Peyer's patch (tissue), 4 donors: ENCODE results near the gene FGF12. TPM values are rescaled to one million over a fixed set of nuclear protein-coding genes. Genes with fewer than 3 reads are reported as not detected.

Source experiments
- DNase-seq, 3 donors: peaks; one replicate each; pipeline ENCODE4 v3.0.0-alpha.2; 2017 to 2019
- H3K27ac ChIP-seq, 4 donors: fragments of 200-600 bp; sonication (generic); one replicate each; pipeline ENCODE4 v1.5.1; 2016 to 2019
- H3K27me3 ChIP-seq, 2 donors: fragments of 200-600 bp; sonication (generic); one replicate each; pipeline ENCODE4 v1.5.1; 2019
- H3K36me3 ChIP-seq, 3 donors: fragments of 200-600 bp; sonication (generic); one replicate each; pipeline ENCODE4 v1.5.1; 2016 to 2019
- H3K4me1 ChIP-seq, 4 donors: fragments of 200-600 bp; sonication (generic); one replicate each; pipeline ENCODE4 v1.5.1; 2016 to 2019
- H3K4me3 ChIP-seq, 4 donors: fragments of 200-600 bp; sonication (generic); 1 replicate in 3 of 4; 2 replicates in 1 of 4; pipeline ENCODE4 v1.5.1; 2016 to 2019; ENCODE audit warnings: mild to moderate bottlenecking in 1 of 4
- H3K9me3 ChIP-seq, 4 donors: fragments of 200-600 bp; sonication (generic); one replicate each; pipeline ENCODE4 v1.5.1; 2016 to 2019; ENCODE audit warnings: mild to moderate bottlenecking in 1 of 4
- CTCF ChIP-seq, 6 experiments: fragments of 450-650 bp in 4 of 6; fragments of 200-600 bp in 2 of 6; sonication (generic) in 1 of 6; IDR thresholded peaks; one replicate each; pipeline ENCODE4 v1.5.1; 2017 to 2019; ENCODE audit warnings: antibody characterized with exemption in 6 of 6, mild to moderate bottlenecking in 3 of 6, moderate library complexity in 1 of 6
- POLR2A ChIP-seq, 2 donors: fragments of 450-650 bp; IDR thresholded peaks; one replicate each; pipeline ENCODE4 v1.5.1; 2017; ENCODE audit warnings: antibody characterized with exemption in 2 of 2, mild to moderate bottlenecking in 2 of 2, moderate library complexity in 2 of 2
- total RNA-seq, 4 donors: library from RNA; depleted of rRNA; stranded (reverse); fragments of >200 nt; gene quantifications; one replicate each; pipeline ENCODE4 v1.1.0, GENCODE V29; 2016

FGF12 gene
- total RNA-seq, 4 donors from 2014 or later = 0.47 TPM; not detected in 3

- Histone ChIP-seq H3K9me3 (no peaks in the 10 kb centered on the region), H3K27ac (no peak overlapping the region), H3K27me3 (no peaks in the 10 kb centered on the region), H3K36me3 (no peaks in the 10 kb centered on the region), H3K4me3 (no peak overlapping the region), H3K4me1 (no peaks in the 10 kb centered on the region)
- DNase-seq = no peak
- no peak for TF ChIP-seq POLR2A (IDR thresholded peaks at IDR 0.05)
- TF ChIP-seq CTCF (IDR thresholded peaks at IDR 0.05) = no peak
These were observed 556.7 kb downstream of the FGF12 start for GRCh38 chr3:192170659-192171058.

GRCh38 chr3:192170031-192170430 is 557.3 kb downstream of the FGF12 start:
- DNase-seq = no peak
- H3K27me3 ChIP-seq = no peaks in the 10 kb centered on the region

GRCh38 chr3:192169332-192169915 is 557.9 kb downstream of the FGF12 start:
- Histone ChIP-seq H3K27ac (no peak overlapping the region), H3K36me3 (no peaks in the 10 kb centered on the region), H3K27me3 (no peaks in the 10 kb centered on the region), H3K4me3 (no peak overlapping the region), H3K4me1 (no peaks in the 10 kb centered on the region), H3K9me3 (no peaks in the 10 kb centered on the region)
- DNase-seq = no peak
- TF ChIP-seq CTCF (IDR thresholded peaks at IDR 0.05) (no peak), POLR2A (IDR thresholded peaks at IDR 0.05) (no peak)

More at GRCh38 chr3:192170031-192170430, 557.3 kb downstream of the FGF12 start:
- Histone ChIP-seq H3K36me3 (no peaks in the 10 kb centered on the region), H3K4me3 (no peak overlapping the region), H3K9me3 (no peaks in the 10 kb centered on the region), H3K27ac (no peak overlapping the region), H3K4me1 (no peaks in the 10 kb centered on the region)
- TF ChIP-seq CTCF (IDR thresholded peaks at IDR 0.05) (no peak), POLR2A (IDR thresholded peaks at IDR 0.05) (no peak)

GRCh38 chr3:192168202-192168601 is 559.1 kb downstream of the FGF12 start:
- H3K9me3 ChIP-seq = no peaks in the 10 kb centered on the region
- TF ChIP-seq POLR2A (IDR thresholded peaks at IDR 0.05) (no peak), CTCF (IDR thresholded peaks at IDR 0.05) (no peak)
- no peaks in the 10 kb centered on the region for H3K27me3 ChIP-seq
- H3K27ac ChIP-seq = no peak overlapping the region
- DNase-seq = no peak
- no peaks in the 10 kb centered on the region for H3K36me3 ChIP-seq
- H3K4me1 ChIP-seq = no peaks in the 10 kb centered on the region
- no peak overlapping the region for H3K4me3 ChIP-seq

GRCh38 chr3:192165552-192165951 is 561.8 kb downstream of the FGF12 start:
- Histone ChIP-seq H3K9me3 (no peaks in the 10 kb centered on the region), H3K27ac (no peak overlapping the region), H3K4me1 (no peaks in the 10 kb centered on the region), H3K27me3 (no peaks in the 10 kb centered on the region), H3K4me3 (no peak overlapping the region), H3K36me3 (no peaks in the 10 kb centered on the region)
- TF ChIP-seq CTCF (IDR thresholded peaks at IDR 0.05) = no peak
- no peak for TF ChIP-seq POLR2A (IDR thresholded peaks at IDR 0.05)
- no peak for DNase-seq

- Histone ChIP-seq H3K27ac (no peak overlapping the region), H3K4me3 (no peak overlapping the region), H3K36me3 (no peaks in the 10 kb centered on the region), H3K9me3 (no peaks in the 10 kb centered on the region), H3K4me1 (no peaks in the 10 kb centered on the region), H3K27me3 (no peaks in the 10 kb centered on the region)
- no peak for DNase-seq
- TF ChIP-seq CTCF (IDR thresholded peaks at IDR 0.05) = no peak
These were observed 565.7 kb downstream of the FGF12 start for GRCh38 chr3:192161661-192162060.
